HG02943 (cell line): ENCODE measurements around the gene ARHGEF4.

Experiments
- ATAC-seq: cut with Tn5 transposase; IDR thresholded peaks from one replicate; pipeline ENCODE4 v1.9.1; 2021; ENCODE audit warnings: mild to moderate bottlenecking, low read depth, moderate library complexity; ENCODE audit not compliant: unreplicated experiment

ARHGEF4 gene

GRCh38 chr2:130913891-130914290, 77.2 kb downstream of the ARHGEF4 start:
- ATAC-seq, result no peak

GRCh38 chr2:130915149-130915548, 78.4 kb downstream of the ARHGEF4 start:
- ATAC-seq, result no peak

- ATAC-seq, result no peak
These were observed 79.1 kb downstream of the ARHGEF4 start for GRCh38 chr2:130915595-130916437.

GRCh38 chr2:130916438-130916705, 79.7 kb downstream of the ARHGEF4 start:
- ATAC-seq, result no peak

GRCh38 chr2:130917006-130917688, 80.4 kb downstream of the ARHGEF4 start:
- ATAC-seq, result no peak

- no peak for ATAC-seq
These were observed 81.7 kb downstream of the ARHGEF4 start for GRCh38 chr2:130918393-130918792.

- ATAC-seq, result no peak
These were observed 83.9 kb downstream of the ARHGEF4 start for GRCh38 chr2:130920415-130921163.

- no peak for ATAC-seq
These were observed 84.4 kb downstream of the ARHGEF4 start for GRCh38 chr2:130921164-130921476.

- ATAC-seq, result no peak
These were observed 85.7 kb downstream of the ARHGEF4 start for GRCh38 chr2:130922417-130922816.

GRCh38 chr2:130928385-130928784, 91.7 kb downstream of the ARHGEF4 start:
- ATAC-seq, result no peak

GRCh38 chr2:130930740-130931659, 94.3 kb downstream of the ARHGEF4 start:
- ATAC-seq, result no peak

- no peak for ATAC-seq
These were observed 96.8 kb downstream of the ARHGEF4 start for GRCh38 chr2:130933501-130933900.

- no peak for ATAC-seq
These were observed 99.7 kb downstream of the ARHGEF4 start for GRCh38 chr2:130936451-130936850.

GRCh38 chr2:130947967-130948366, 111.3 kb downstream of the ARHGEF4 start:
- ATAC-seq, result no peak

GRCh38 chr2:130949954-130950353, 113.2 kb downstream of the ARHGEF4 start:
- ATAC-seq, result no peak

GRCh38 chr2:130951018-130951417, 114.3 kb downstream of the ARHGEF4 start:
- ATAC-seq, result peak; percentile 59

GRCh38 chr2:130954873-130955272, 118.2 kb downstream of the ARHGEF4 start:
- no peak for ATAC-seq

GRCh38 chr2:130957915-130958314, 121.2 kb downstream of the ARHGEF4 start:
- no peak for ATAC-seq

GRCh38 chr2:130963196-130963848, 126.6 kb downstream of the ARHGEF4 start:
- ATAC-seq, result no peak
